ENCODE data around the gene SP2. TPM values are rescaled to one million over a fixed set of nuclear protein-coding genes. Genes with fewer than 3 reads are reported as not detected.

Gene SP2
- total RNA-seq (10 to 100 TPM; 31.6 to 31.7 TPM), polyA plus RNA-seq (10 to 100 TPM in 1 of 3 donors, 1 to 10 TPM in 2; 4.5 to 13.0 (median 9.6) TPM), total RNA-seq (5.4 to 8.6 (median 6.9) reads per million in 6 experiments)

DNA sequence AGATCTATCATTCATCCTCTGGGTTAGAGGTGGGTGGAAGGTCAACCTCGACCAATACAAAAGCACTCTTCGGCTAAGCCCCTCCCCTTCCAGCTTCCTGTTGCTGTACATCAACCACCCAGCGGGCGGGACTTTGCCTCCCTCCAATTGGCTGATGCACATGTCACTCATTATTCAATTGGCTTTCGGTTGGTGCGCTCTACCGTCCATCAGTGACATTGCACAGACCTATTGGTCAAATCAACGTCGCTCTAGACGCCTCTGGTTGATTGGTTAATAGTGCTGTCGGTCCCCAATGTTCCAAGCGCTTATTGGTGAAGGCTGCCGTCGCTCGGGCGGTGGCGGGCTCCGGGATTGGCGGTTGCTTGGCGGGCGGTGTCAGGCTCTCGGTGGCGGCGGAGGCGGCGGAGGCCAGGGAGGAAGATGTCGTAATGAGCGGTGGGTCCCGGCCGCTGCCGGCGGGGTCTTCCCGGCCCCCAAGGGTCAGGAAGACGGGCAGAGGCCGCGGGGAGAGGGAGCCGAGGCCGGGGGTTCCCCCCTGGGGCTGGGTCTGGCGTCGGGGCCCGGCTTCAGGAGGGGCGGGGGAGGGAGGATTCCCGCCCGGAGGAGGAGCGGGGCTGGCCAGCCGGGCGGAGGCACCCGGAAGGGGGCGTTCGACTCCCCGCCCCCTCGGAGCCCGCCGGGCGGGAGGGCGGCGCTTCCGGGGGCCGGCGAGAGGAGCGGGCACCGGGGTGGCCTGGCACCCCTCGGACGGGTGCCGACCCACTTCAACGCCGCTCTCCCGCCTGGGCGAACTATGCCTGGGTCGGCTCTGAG lies at the start of gene SP2:
Gene SP2, plus strand, starts transcription at position 381 of the 816 bp plus-strand sequence. Its CDS starts 51 bp downstream, at position 432.
- Mint-ChIP-seq H3K27me3 (peaks cover 0 to 3% (median 0%) of the 10 kb centered on the region in 5 donors), H3K9me3 (no peaks in the 10 kb centered on the region), H3K36me3 (peaks cover 0 to 28% (median 5%) of the 10 kb centered on the region in 3 donors), H3K27ac (peak within 1 kb of the TSS; percentile 98 to 100 (median 100)), H3K4me1 (peaks cover 23 to 60% (median 54%) of the 10 kb centered on the region in 4 donors), H3K4me3 (peak within 1 kb of the TSS; percentile 89 to 100 (median 99))
- peak; percentile 88 to 89 for ATAC-seq
- DNase-seq, result peak; percentile 93 to 100 (median 100)
- POLR2A ChIA-PET, result interaction anchor here (0.8 to 9.5 kb wide), 37 partner anchors 9 to 717 kb away, joined by 3 to 203 read pairs (median 5); partner anchors contain the start of genes CDK5RAP3, LRRC46, MRPL10 and OSBPL7

- Mint-ChIP-seq H3K27me3 (peaks cover 22 to 74% (median 50%) of the 10 kb centered on the region in 5 donors), H3K27ac (no peak overlapping the region), H3K36me3 (no peaks in the 10 kb centered on the region), H3K4me1 (peaks cover 11 to 38% (median 25%) of the 10 kb centered on the region in 4 donors), H3K9me3 (no peaks in the 10 kb centered on the region), H3K4me3 (peak overlapping the region in 3 of 10 donors; percentile 26 to 39 (median 36))
- DNase-seq (no peak), ATAC-seq (no peak)
- POLR2A ChIA-PET, result interaction anchor here (1.3 to 15.9 kb wide), 2 partner anchors 16 to 46 kb away, joined by 4 to 203 read pairs; partner anchors contain the start of genes MRPL10 and SP2
Measured at GRCh38 chr17:47846716-47847340, 49.2 kb upstream of the SP2 start.

GRCh38 chr17:47847341-47848197 lies 48.5 kb upstream of the SP2 start:
- POLR2A ChIA-PET, result interaction anchor here (1.7 to 15.9 kb wide), 2 partner anchors 16 to 45 kb away, joined by 5 to 203 read pairs; partner anchors contain the start of genes LRRC46, MRPL10 and SP2

DNA sequence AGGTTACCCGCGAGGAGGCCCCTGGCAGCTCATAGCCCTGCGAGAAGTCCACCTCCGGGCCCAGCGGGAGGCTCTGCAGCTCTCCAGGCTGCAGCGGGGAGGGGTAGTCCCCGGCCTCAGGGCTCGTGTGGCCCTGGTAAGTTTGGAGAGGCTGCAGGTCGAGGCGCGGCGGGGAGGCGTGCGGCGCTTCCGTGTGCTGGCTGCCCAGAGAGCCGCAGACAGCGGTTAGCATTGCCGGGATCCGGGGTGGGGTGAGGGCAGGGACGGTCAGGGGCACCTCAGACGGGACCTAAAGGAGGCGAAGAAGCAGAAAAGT lies 47.9 kb upstream of the SP2 start:
- POLR2A ChIA-PET, result interaction anchor here (0.9 to 15.9 kb wide), 3 partner anchors 9 to 44 kb away, joined by 3 to 203 read pairs (median 5); partner anchors contain the start of genes LRRC46, MRPL10 and SP2
- H3K27ac Mint-ChIP-seq, result no peak overlapping the region
- ATAC-seq (no peak), DNase-seq (peak in 1 of 10 donors; percentile 27)
- H3K4me1 Mint-ChIP-seq, result peaks cover 16 to 41% (median 24%) of the 10 kb centered on the region in 4 donors
- H3K4me3 Mint-ChIP-seq, result no peak overlapping the region
- H3K27me3 Mint-ChIP-seq, result peaks cover 34 to 87% (median 62%) of the 10 kb centered on the region in 5 donors
- H3K9me3 Mint-ChIP-seq, result no peaks in the 10 kb centered on the region
- H3K36me3 Mint-ChIP-seq, result no peaks in the 10 kb centered on the region

More at GRCh38 chr17:47847341-47848197, 48.5 kb upstream of the SP2 start:
- Mint-ChIP-seq H3K4me3 (peak overlapping the region in 4 of 10 donors; percentile 26 to 51 (median 41)), H3K27me3 (peaks cover 30 to 81% (median 58%) of the 10 kb centered on the region in 5 donors), H3K27ac (peak overlapping the region in 1 of 10 donors; percentile 40), H3K4me1 (peaks cover 17 to 39% (median 27%) of the 10 kb centered on the region in 4 donors), H3K36me3 (no peaks in the 10 kb centered on the region), H3K9me3 (no peaks in the 10 kb centered on the region)
- DNase-seq (peak in 5 of 10 donors; percentile 15 to 39 (median 32)), ATAC-seq (peak; percentile 27 to 48)

DNA sequence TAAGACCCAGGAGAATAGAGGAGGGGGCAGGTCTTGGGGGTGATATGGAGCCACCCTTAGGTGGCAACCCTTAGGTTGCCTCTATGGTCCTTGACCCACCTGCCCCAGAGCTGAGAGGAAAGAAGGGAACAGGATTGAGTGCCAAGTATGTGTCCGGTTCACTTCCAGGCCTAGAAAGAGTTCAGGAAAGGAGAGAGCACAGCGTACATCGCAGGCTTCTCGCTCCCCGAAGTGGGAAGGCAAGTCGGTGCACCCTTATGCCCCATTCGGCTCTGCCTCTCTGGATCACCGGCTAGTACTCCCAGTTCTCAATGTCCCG lies 45.7 kb upstream of the SP2 start:
- POLR2A ChIA-PET, result interaction anchor here (0.6 to 15.9 kb wide), 3 partner anchors 16 to 42 kb away, joined by 3 to 203 read pairs (median 3); partner anchors contain the start of gene SP2
- Mint-ChIP-seq H3K27me3 (peaks cover 53 to 93% (median 75%) of the 10 kb centered on the region in 5 donors), H3K27ac (peak overlapping the region in 3 of 10 donors; percentile 11 to 37 (median 19)), H3K36me3 (no peaks in the 10 kb centered on the region), H3K4me1 (peaks cover 15 to 48% (median 23%) of the 10 kb centered on the region in 4 donors), H3K4me3 (peak overlapping the region; percentile 58 to 88 (median 72)), H3K9me3 (no peaks in the 10 kb centered on the region)
- DNase-seq (no peak), ATAC-seq (no peak)

DNA sequence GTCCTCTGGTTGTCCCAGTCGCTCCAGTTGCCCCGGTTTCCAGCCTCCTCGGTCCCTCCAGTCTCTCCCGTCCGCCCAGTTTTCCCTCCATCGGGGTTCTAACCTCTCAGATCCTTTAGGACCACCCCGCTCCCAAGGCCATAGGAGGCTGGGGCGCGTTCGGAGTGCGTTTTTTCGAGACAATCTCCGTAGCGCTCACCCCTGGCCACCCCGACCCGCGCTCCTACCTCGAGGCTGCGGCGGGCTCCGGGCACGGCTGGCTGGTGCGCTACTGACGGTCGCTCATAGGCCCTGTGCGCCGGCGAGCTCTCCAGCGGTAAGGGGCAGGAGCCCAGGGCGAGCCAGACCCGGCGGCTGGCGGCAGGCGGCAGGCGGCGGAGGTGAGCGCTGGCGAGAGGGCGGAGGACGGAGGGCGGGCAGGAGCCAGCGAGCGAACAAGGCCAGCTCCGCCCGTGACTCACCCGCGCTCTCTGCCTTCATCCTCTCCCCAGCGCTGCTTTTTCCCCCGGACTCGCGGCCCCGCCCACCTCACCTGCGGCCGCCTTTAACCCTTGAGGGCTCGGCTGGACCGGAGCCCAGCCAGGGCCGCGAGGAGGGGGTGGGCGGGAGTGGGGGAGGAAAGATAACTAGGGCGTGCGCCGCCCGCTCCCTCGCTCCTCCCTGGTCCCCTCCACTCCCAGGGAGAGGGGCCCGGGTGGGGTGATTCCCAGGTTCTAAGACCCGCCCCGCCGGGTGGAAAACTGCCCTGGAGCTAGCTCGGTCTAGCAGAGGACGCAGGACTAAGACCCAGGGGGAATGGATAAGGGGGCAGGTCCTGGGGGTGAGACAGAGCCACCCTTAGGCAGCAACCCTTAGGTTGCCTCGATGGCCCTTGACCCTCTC lies 45.1 kb upstream of the SP2 start, which contains the start of gene SP6:
Gene SP6, minus strand, starts transcription at position 472 of the 882 bp plus-strand sequence. CDS start 2,734 bp downstream, outside the sequence.
- DNase-seq (peak; percentile 30 to 73 (median 42)), ATAC-seq (peak; percentile 75 to 94)
- H3K27ac Mint-ChIP-seq, result peak within 1 kb of the TSS in 3 of 10 donors; percentile 11 to 37 (median 19)
- H3K4me3 Mint-ChIP-seq, result peak within 1 kb of the TSS; percentile 58 to 88 (median 74)
- H3K36me3 Mint-ChIP-seq, result no peaks in the 10 kb centered on the region
- peaks cover 51 to 93% (median 75%) of the 10 kb centered on the region in 5 donors for H3K27me3 Mint-ChIP-seq
- POLR2A ChIA-PET, result interaction anchor here (0.6 to 15.9 kb wide), 4 partner anchors 15 to 42 kb away, joined by 3 to 203 read pairs (median 3); partner anchors contain the start of genes LRRC46, MRPL10 and SP2
- peaks cover 15 to 48% (median 23%) of the 10 kb centered on the region in 4 donors for H3K4me1 Mint-ChIP-seq
- H3K9me3 Mint-ChIP-seq, result no peaks in the 10 kb centered on the region

GRCh38 chr17:47851764-47852112 lies 44.3 kb upstream of the SP2 start:
- no peak for DNase-seq
- POLR2A ChIA-PET, result interaction anchor here (0.9 to 15.9 kb wide), 2 partner anchors 20 to 41 kb away, joined by 3 to 203 read pairs; partner anchors contain the start of genes LRRC46, MRPL10 and SP2
- Mint-ChIP-seq H3K9me3 (no peaks in the 10 kb centered on the region), H3K27ac (no peak overlapping the region), H3K36me3 (no peaks in the 10 kb centered on the region), H3K4me1 (peaks cover 15 to 46% (median 21%) of the 10 kb centered on the region in 4 donors), H3K4me3 (peak overlapping the region in 7 of 10 donors; percentile 22 to 83 (median 75)), H3K27me3 (peaks cover 46 to 93% (median 75%) of the 10 kb centered on the region in 5 donors)
- ATAC-seq, result no peak

- no peaks in the 10 kb centered on the region for H3K36me3 Mint-ChIP-seq
- DNase-seq (peak in 1 of 10 donors; percentile 20), ATAC-seq (no peak)
- POLR2A ChIA-PET, result interaction anchor here (0.6 kb wide), 1 partner anchor 43 kb away, joined by 3 read pairs; the partner anchor contains the start of gene SP2
- no peak overlapping the region for H3K27ac Mint-ChIP-seq
- peaks cover 46 to 92% (median 74%) of the 10 kb centered on the region in 5 donors for H3K27me3 Mint-ChIP-seq
- peaks cover 13 to 40% (median 19%) of the 10 kb centered on the region in 4 donors for H3K4me1 Mint-ChIP-seq
- peak overlapping the region; percentile 37 to 83 (median 66) for H3K4me3 Mint-ChIP-seq
- H3K9me3 Mint-ChIP-seq, result no peaks in the 10 kb centered on the region
Measured at GRCh38 chr17:47852113-47852949, 43.7 kb upstream of the SP2 start.

DNA sequence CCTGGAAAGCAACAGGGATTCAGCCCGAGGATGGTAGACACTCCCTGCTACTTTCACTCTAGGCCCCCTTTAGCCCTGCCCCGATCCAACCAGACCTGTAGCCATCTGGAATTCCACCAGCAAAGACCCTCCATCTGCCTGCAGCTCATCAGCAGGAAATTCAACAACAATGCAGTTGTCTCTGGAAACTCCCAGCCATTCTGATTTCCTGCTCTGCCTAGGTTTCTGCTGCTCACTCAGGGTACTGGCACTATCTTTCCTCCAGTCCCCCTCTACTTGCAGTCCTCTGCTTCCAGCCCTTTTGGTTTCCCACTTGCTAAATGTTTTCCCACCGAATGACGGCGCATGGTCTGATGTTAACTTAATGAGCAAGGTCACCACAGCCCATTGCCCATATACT lies 42.4 kb upstream of the SP2 start:
- H3K4me3 Mint-ChIP-seq, result no peak overlapping the region
- peaks cover 45 to 83% (median 71%) of the 10 kb centered on the region in 5 donors for H3K27me3 Mint-ChIP-seq
- ATAC-seq (no peak), DNase-seq (no peak)
- H3K36me3 Mint-ChIP-seq, result no peaks in the 10 kb centered on the region
- H3K4me1 Mint-ChIP-seq, result peaks cover 13 to 38% (median 18%) of the 10 kb centered on the region in 4 donors
- POLR2A ChIA-PET, result no interaction called here
- no peak overlapping the region for H3K27ac Mint-ChIP-seq
- no peaks in the 10 kb centered on the region for H3K9me3 Mint-ChIP-seq

DNA sequence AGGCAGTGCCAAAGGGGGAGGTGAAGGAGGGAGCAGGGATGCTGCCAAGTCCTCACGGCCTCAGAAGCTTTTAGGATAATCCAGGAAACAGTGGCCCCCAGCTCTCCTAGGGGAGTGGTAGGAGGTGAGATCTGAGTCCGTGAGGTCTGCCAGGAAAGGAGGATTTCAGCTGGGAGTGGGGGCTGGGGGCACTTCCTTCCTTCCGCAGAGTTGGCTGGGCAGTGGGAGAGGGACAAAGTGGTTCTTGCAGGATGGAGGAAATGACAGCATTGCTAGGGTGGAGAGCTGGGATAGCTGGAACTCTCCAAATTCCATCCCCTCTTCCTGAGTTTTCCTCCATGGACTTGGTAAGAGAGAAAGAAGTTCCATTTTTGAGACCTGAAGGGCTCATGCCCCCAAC lies 40.3 kb upstream of the SP2 start:
- POLR2A ChIA-PET, result interaction anchor here (1.3 kb wide), 1 partner anchor 39 kb away, joined by 3 read pairs; no protein-coding TSS in a partner anchor
- H3K4me1 Mint-ChIP-seq, result peaks cover 10 to 22% (median 11%) of the 10 kb centered on the region in 4 donors

More for the DNA sequence above, 40.3 kb upstream of the SP2 start:
- no peaks in the 10 kb centered on the region for H3K36me3 Mint-ChIP-seq
- no peak overlapping the region for H3K4me3 Mint-ChIP-seq
- H3K27ac Mint-ChIP-seq, result no peak overlapping the region
- ATAC-seq (no peak), DNase-seq (no peak)
- H3K9me3 Mint-ChIP-seq, result no peaks in the 10 kb centered on the region
- H3K27me3 Mint-ChIP-seq, result peaks cover 36 to 75% (median 55%) of the 10 kb centered on the region in 5 donors
